Ramos (cell line): ENCODE data around the gene ENPEP.

Source experiments
- in situ Hi-C: fragments of 300-500 bp; cut with MboI; formaldehyde crosslinking; loops from one replicate; pipeline ENCODE4 v1.14.3; 2022; ENCODE audit warnings: low sequenced_read_pairs; ENCODE audit not compliant: unreplicated experiment

The ENPEP gene

GRCh38 chr4:110587666-110588285 lies 111.8 kb downstream of the ENPEP start:
- in situ Hi-C loops = no loop called here

GRCh38 chr4:110589297-110589696 lies 113.3 kb downstream of the ENPEP start:
- in situ Hi-C loops = no loop called here

GRCh38 chr4:110595583-110595982 lies 119.6 kb downstream of the ENPEP start:
- in situ Hi-C loops = no loop called here

- in situ Hi-C loops = no loop called here
Measured at GRCh38 chr4:110596431-110596830, 120.5 kb downstream of the ENPEP start.

- in situ Hi-C loops = no loop called here
Measured at GRCh38 chr4:110597582-110597981, 121.6 kb downstream of the ENPEP start.

- in situ Hi-C loops = no loop called here
Measured at GRCh38 chr4:110602061-110602460, 126.1 kb downstream of the ENPEP start.

GRCh38 chr4:110605077-110605476 lies 129.1 kb downstream of the ENPEP start:
- in situ Hi-C loops = no loop called here

- in situ Hi-C loops = no loop called here
Measured at GRCh38 chr4:110609044-110609750, 133.2 kb downstream of the ENPEP start.

GRCh38 chr4:110610620-110610939 lies 134.6 kb downstream of the ENPEP start:
- in situ Hi-C loops = no loop called here

GRCh38 chr4:110610940-110611831 lies 135.2 kb downstream of the ENPEP start:
- in situ Hi-C loops = no loop called here

GRCh38 chr4:110611968-110612447 lies 136.1 kb downstream of the ENPEP start:
- in situ Hi-C loops = no loop called here

- in situ Hi-C loops = no loop called here
Measured at GRCh38 chr4:110612631-110613269, 136.8 kb downstream of the ENPEP start.

GRCh38 chr4:110613745-110614144 lies 137.8 kb downstream of the ENPEP start:
- in situ Hi-C loops = no loop called here

- in situ Hi-C loops = no loop called here
Measured at GRCh38 chr4:110614173-110614963, 138.4 kb downstream of the ENPEP start.
